HUES48 (cell line): ENCODE measurements around the gene P3H2.

ENCODE experiments used
- H3K27ac ChIP-seq: one replicate; pipeline ENCODE4 v1.7.0; 2013; ENCODE audit warnings: low read depth, low read length, inconsistent platforms
- H3K27me3 ChIP-seq: 2 replicates; pipeline ENCODE4 v1.6.1; 2013; ENCODE audit warnings: mild to moderate bottlenecking, low read length; ENCODE audit not compliant: control insufficient read depth, insufficient read depth
- H3K36me3 ChIP-seq: 2 replicates; pipeline ENCODE4 v1.6.1; 2013; ENCODE audit warnings: low read length; ENCODE audit not compliant: control insufficient read depth, insufficient read depth
- H3K4me1 ChIP-seq: 2 replicates; pipeline ENCODE4 v1.6.1; 2013; ENCODE audit warnings: mild to moderate bottlenecking, low read length; ENCODE audit not compliant: control insufficient read depth, insufficient read depth
- H3K4me3 ChIP-seq: 2 replicates; pipeline ENCODE4 v1.5.1; 2013; ENCODE audit warnings: mild to moderate bottlenecking, low read depth, low read length
- H3K9ac ChIP-seq: 2 replicates; pipeline ENCODE4 v1.6.1; 2013; ENCODE audit warnings: mild to moderate bottlenecking, low read depth, low read length, moderate library complexity
- H3K9me3 ChIP-seq: 2 replicates; pipeline ENCODE4 v1.6.1; 2013; ENCODE audit warnings: low read length; ENCODE audit not compliant: control insufficient read depth, insufficient read depth

The P3H2 gene

GRCh38 chr3:190036631-190037030 is 84.1 kb downstream of the P3H2 start:
- H3K36me3 ChIP-seq = no peaks in the 10 kb centered on the region
- no peaks in the 10 kb centered on the region for H3K27me3 ChIP-seq
- H3K4me1 ChIP-seq = peaks cover 57% of the 10 kb centered on the region
- no peak overlapping the region for H3K27ac ChIP-seq
- H3K9ac ChIP-seq = no peak overlapping the region
- no peak overlapping the region for H3K4me3 ChIP-seq
- no peaks in the 10 kb centered on the region for H3K9me3 ChIP-seq

GRCh38 chr3:190034446-190034845 is 86.3 kb downstream of the P3H2 start:
- Histone ChIP-seq H3K27ac (no peak overlapping the region), H3K9ac (no peak overlapping the region), H3K36me3 (no peaks in the 10 kb centered on the region), H3K9me3 (no peaks in the 10 kb centered on the region), H3K4me3 (no peak overlapping the region), H3K4me1 (peaks cover 43% of the 10 kb centered on the region), H3K27me3 (no peaks in the 10 kb centered on the region)

GRCh38 chr3:190032923-190033322 is 87.8 kb downstream of the P3H2 start:
- H3K4me3 ChIP-seq = no peak overlapping the region
- no peaks in the 10 kb centered on the region for H3K27me3 ChIP-seq
- H3K4me1 ChIP-seq = peaks cover 43% of the 10 kb centered on the region
- H3K9ac ChIP-seq = no peak overlapping the region
- H3K27ac ChIP-seq = no peak overlapping the region
- H3K36me3 ChIP-seq = no peaks in the 10 kb centered on the region
- H3K9me3 ChIP-seq = no peaks in the 10 kb centered on the region

GRCh38 chr3:190031887-190032752 is 88.6 kb downstream of the P3H2 start:
- no peak overlapping the region for H3K9ac ChIP-seq
- H3K27ac ChIP-seq = no peak overlapping the region
- H3K9me3 ChIP-seq = no peaks in the 10 kb centered on the region
- H3K4me3 ChIP-seq = no peak overlapping the region
- no peaks in the 10 kb centered on the region for H3K36me3 ChIP-seq
- H3K4me1 ChIP-seq = peaks cover 35% of the 10 kb centered on the region
- H3K27me3 ChIP-seq = no peaks in the 10 kb centered on the region

- H3K4me1 ChIP-seq = peaks cover 28% of the 10 kb centered on the region
- no peaks in the 10 kb centered on the region for H3K36me3 ChIP-seq
- no peaks in the 10 kb centered on the region for H3K27me3 ChIP-seq
- H3K9me3 ChIP-seq = no peaks in the 10 kb centered on the region
- H3K9ac ChIP-seq = no peak overlapping the region
- H3K27ac ChIP-seq = no peak overlapping the region
- H3K4me3 ChIP-seq = no peak overlapping the region
Measured at GRCh38 chr3:190027116-190027515, 93.6 kb downstream of the P3H2 start.

- no peak overlapping the region for H3K27ac ChIP-seq
Measured at GRCh38 chr3:190026154-190026553, 94.5 kb downstream of the P3H2 start.

GRCh38 chr3:190024912-190025311 is 95.8 kb downstream of the P3H2 start:
- no peak overlapping the region for H3K27ac ChIP-seq
- no peaks in the 10 kb centered on the region for H3K36me3 ChIP-seq
- H3K27me3 ChIP-seq = no peaks in the 10 kb centered on the region
- no peaks in the 10 kb centered on the region for H3K9me3 ChIP-seq
- peaks cover 41% of the 10 kb centered on the region for H3K4me1 ChIP-seq
- H3K9ac ChIP-seq = no peak overlapping the region
- H3K4me3 ChIP-seq = no peak overlapping the region

More at GRCh38 chr3:190026154-190026553, 94.5 kb downstream of the P3H2 start:
- no peak overlapping the region for H3K4me3 ChIP-seq
- H3K27me3 ChIP-seq = no peaks in the 10 kb centered on the region
- H3K36me3 ChIP-seq = no peaks in the 10 kb centered on the region
- no peaks in the 10 kb centered on the region for H3K9me3 ChIP-seq
- H3K9ac ChIP-seq = no peak overlapping the region
- H3K4me1 ChIP-seq = peaks cover 28% of the 10 kb centered on the region

DNA sequence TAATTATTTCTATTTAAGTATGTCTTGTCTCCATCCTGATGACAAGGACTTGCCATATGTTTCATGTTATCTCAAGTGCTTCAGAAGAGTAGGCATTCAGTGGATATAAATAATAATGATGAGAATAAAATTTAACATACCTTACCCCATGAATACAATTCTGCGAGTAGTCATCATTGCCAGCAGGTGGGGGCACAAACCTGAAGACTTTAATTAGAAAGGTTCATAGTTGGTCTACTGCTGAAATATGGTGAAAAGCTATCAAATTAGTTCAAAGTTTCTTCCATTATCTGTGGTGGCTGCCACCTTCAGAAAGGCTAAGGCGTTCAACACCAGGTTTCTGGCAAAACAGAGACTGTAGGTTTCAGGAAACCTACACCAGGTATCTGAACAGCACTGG is 100.9 kb downstream of the P3H2 start:
- H3K27me3 ChIP-seq = no peaks in the 10 kb centered on the region
- H3K27ac ChIP-seq = no peak overlapping the region
- no peaks in the 10 kb centered on the region for H3K36me3 ChIP-seq
- no peaks in the 10 kb centered on the region for H3K9me3 ChIP-seq
- H3K4me3 ChIP-seq = no peak overlapping the region
- peaks cover 45% of the 10 kb centered on the region for H3K4me1 ChIP-seq
- H3K9ac ChIP-seq = no peak overlapping the region

DNA sequence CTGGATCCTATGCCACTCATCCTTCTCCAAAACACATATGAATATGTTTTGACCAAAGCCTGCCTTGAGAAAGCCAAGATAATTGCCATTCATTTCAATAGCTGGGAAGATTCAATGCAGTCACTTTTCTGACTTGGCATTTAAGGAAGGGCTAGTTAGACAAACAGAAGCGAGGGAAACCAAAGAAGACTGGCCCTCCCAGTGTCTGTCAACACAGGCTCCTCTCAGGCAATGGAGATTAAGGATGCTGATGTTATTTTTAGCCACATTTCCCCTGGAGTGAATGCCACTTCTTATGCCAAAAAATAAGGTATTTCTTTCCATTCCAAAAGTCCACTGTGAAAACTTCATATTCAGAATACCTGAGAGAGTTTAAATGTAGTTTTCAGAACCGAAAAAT is 101.7 kb downstream of the P3H2 start:
- Histone ChIP-seq H3K4me3 (no peak overlapping the region), H3K4me1 (peaks cover 49% of the 10 kb centered on the region), H3K9me3 (no peaks in the 10 kb centered on the region)

GRCh38 chr3:190018460-190018859 is 102.2 kb downstream of the P3H2 start:
- Histone ChIP-seq H3K27ac (no peak overlapping the region), H3K27me3 (no peaks in the 10 kb centered on the region), H3K4me3 (no peak overlapping the region), H3K4me1 (peaks cover 55% of the 10 kb centered on the region), H3K36me3 (no peaks in the 10 kb centered on the region), H3K9me3 (no peaks in the 10 kb centered on the region), H3K9ac (no peak overlapping the region)

More for the DNA sequence above, 101.7 kb downstream of the P3H2 start:
- H3K27me3 ChIP-seq = no peaks in the 10 kb centered on the region
- no peaks in the 10 kb centered on the region for H3K36me3 ChIP-seq
- no peak overlapping the region for H3K9ac ChIP-seq
- no peak overlapping the region for H3K27ac ChIP-seq

GRCh38 chr3:190017521-190018288 is 103.0 kb downstream of the P3H2 start:
- H3K27me3 ChIP-seq = no peaks in the 10 kb centered on the region
- no peaks in the 10 kb centered on the region for H3K36me3 ChIP-seq
- peak overlapping the region; percentile 16 for H3K27ac ChIP-seq
- no peak overlapping the region for H3K4me3 ChIP-seq
- H3K4me1 ChIP-seq = peaks cover 62% of the 10 kb centered on the region
- no peak overlapping the region for H3K9ac ChIP-seq
- no peaks in the 10 kb centered on the region for H3K9me3 ChIP-seq
